Non-pigmented ciliary epithelial cell (primary cell): ENCODE measurements around the gene IGFL2.
"Not testable (repeated sequence)": the region's sequence is repeated elsewhere in the genome, so short reads cannot be mapped to it uniquely, and the experiment has no call there.

Experiments used
- DNase-seq: peaks from one replicate; pipeline ENCODE4 v3.0.0-alpha.2; 2010; ENCODE audit warnings: low read depth

Gene IGFL2

DNA sequence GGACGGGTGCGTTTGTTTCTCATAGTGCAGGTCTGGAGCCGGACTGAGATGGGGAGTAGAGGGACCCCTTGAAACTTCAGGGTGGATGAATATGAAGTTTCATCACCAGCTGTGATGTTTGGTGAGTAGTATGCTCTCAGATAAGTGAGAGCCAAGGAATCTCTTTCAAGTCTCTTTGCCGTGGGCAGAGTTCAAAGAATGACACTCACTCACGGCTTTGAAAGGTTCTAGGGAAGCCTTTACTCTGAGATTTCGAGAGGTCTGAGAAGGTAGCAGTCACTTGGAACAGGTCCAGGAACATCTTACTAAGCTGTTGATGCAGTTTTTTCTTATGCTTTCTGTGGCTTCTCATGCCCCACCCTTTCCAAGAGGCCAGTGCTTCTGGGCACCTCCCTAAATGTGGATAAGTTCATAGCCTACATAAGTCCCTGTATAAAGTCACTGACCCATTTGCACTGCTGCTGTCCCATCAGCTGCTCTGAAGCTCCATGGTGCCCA, at the start of gene IGFL2:
Gene IGFL2 (plus strand): TSS at position 448 of the 498 bp plus-strand sequence. CDS start 41 bp downstream, at position 489.
- no peak for DNase-seq

DNA sequence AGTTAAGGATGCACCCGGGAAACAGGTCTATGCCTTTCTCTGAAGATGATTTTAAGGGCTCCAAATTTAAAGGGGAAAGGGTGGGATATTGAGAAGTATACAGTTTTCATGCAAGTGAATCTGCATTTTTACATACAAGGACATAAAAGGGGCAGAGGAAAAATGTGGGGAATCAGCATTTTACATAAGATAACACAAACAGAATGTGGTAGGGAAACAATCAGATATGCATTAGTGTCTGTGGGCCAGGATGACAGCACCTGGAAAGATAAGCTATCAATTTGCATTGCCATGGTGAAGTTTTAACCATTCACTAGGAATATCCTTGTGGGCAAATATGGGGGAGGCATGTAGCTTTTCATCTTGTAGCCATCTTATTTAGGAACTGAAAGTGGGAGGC, 47.7 kb upstream of the IGFL2 start:
- DNase-seq: no peak

DNA sequence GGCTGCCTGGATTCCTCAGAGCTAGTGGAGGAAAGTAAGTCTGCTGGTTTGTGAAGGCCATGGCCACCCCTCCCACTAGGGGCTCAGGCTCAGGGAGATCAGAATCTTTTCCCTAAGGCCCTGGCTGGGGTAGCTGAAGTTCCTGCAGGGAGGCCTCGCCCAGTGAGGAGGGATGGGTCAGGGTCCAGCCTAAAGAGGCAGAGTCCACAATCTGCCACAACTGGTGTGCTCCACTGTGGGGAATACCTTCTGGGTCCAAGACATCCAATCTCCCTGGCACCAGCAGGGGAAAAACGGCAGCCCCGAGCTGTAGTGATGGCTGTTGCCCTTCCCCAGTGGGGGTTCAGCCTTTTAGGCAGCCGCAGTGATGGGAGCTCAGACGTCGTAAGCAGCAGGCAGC, 46.7 kb upstream of the IGFL2 start:
- DNase-seq: no peak

DNA sequence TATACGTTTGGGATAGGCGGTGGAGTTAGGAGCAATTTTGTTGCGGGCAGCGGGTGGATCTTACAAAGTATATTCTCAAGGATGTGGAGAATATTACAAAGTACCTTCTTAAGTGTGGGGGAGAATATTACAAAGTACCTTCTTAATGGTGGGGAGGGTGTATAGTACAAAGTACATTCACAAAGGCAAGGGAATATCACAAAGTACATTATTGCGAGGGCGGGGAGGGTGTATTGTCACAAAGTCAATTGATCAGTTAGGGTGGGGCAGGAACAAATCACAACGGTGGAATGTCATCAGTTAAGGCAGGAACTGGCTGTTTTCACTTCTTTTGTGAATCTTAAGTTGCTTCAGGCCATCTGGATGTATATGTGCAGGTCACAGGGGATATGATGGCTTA, 45.7 kb upstream of the IGFL2 start:
- DNase-seq: not testable (repeated sequence)

DNA sequence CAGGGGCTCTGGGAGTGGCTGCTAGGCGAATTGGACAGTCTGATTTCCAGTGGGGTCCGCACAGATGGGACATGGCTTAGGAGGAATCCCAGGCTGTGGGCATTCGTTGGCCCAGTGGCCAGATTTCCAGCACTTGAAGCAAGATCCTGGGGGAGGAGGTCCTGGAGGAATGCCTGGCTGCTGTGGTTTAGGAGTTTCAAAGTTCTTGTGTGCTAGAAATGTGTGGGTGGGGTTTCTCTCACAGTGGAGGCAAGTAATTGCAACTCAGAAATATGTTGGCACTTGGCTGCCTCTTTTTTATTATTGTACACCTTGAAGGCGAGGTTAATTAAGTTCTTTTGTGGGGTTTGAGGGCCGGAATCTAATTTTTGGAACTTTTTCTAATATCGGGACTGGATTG, 40.7 kb upstream of the IGFL2 start:
- peak; percentile 30 for DNase-seq

DNA sequence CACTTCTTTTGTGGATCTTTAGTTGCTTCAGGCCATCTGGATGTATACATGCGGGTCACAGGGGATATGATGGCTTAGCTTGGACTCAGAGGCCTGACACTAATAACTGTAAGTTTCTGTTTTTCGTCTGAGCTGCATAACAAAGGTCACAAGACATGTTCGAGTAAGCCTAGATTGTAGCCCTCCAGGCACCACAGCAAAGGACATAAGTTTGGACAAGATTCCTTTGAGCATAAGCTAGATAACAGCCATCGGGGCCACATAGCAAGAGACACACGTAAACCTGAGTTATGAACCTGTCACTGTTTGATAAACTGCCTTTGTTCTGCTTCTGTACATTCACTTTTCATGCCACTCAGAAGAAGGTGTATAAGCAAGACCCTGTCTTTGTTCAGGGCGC, 38.2 kb upstream of the IGFL2 start:
- no peak for DNase-seq

DNA sequence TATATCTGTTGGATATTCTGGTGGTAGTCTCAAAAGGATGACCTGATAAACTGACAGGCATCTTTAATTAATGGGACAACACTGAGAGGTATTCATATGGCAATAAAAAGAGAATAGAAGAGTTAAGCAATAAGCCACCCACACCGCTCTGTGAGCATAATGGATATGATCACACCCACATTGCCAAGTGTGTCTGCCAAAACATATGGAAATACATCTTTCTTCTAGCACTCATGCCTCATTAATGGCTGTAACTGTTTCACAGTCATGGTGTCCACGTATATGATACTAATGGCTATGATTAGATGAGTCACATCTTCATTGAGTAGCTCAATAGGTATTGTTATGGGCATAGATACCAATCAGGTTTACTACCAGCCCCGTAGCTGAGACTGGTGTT, 36.7 kb upstream of the IGFL2 start:
- DNase-seq: no peak

DNA sequence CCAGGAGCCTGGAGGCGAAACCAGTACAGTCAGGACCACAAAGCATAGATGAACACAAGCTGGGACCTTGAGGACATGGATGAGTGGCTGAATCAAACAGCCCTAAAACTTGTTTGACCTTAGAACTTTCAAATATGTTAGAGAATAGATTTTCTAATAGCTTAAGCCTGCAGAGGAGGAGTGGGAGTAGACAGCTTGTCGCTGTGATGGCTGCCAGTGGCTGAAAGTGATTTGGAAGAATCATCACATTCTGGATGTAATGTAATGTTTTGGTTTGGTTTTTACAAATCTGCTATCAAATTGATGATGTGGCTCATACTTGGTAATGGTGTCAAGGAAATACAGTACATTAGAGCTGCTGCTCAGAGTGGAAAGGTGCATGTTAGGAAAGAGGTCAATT, 35.5 kb upstream of the IGFL2 start:
- DNase-seq: no peak

DNA sequence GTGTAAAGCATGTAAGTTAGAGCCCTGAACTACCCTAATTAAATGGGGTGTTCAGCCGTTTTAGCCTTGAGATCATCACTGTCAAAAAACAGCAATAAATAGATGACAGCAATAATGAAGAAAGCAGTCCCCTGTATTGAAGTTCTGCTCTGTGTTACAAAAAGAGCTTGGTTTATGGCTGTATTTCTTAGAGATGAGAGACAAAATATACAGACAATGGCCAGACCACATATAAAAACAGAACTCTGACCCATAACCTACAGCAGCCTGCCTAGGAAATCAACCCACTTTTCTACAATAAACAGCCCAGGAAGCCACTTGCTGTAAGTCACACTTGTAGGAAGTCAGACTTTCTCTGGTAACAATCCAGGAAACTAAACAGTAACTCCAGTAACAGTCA, 34.3 kb upstream of the IGFL2 start:
- no peak for DNase-seq

DNA sequence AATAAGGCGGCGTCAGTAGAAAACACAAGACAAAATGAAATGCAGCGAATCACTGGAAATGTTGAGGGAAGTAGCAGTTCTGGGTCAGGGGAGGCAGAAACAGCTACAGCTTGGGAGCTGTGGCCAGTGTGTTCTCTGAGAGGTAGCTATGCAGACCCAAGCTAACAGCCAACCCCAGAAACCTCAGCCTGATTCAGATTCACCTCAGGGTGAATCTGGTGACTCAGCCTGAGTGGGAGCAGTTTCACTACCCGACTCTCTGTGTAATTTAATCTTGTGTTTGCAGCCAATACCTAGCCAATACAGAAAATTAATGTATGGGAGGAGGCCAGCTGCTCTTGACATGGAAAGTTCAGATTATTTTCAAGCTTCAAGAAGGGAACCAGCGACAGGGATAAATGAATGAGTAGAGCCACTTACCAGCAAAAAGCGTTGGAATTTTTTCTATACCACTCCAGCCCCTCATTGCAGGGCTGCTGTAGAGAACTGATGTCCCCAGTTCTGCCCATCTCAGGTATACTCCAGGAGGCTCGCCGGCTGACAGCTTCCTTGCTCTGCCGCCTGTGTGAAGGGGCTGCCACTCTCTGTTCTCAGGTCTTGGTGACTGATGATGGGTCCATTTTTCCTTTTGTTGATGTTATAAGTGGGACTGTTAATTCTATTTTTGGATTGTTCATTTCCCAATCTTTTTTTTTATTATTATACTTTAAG, 32.5 kb upstream of the IGFL2 start:
- DNase-seq: peak; percentile 70

DNA sequence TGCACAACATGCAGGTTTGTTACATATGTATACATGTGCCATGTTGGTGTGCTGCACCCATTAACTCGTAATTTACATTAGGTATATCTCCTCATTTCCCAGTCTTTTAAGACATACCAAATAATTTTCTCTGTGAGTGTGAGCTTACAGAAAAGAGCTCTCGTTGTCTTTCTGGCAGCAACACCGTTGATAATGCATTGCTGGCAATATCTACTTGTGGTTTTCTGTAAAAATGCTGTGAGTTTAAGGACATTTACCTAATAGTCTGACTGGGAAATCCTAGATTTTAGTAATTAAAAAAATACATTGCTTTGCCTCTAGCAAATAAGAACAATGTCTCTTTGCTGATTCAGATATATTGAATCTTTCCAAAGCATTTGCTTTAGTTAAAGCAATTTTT, 31.9 kb upstream of the IGFL2 start:
- DNase-seq: no peak

DNA sequence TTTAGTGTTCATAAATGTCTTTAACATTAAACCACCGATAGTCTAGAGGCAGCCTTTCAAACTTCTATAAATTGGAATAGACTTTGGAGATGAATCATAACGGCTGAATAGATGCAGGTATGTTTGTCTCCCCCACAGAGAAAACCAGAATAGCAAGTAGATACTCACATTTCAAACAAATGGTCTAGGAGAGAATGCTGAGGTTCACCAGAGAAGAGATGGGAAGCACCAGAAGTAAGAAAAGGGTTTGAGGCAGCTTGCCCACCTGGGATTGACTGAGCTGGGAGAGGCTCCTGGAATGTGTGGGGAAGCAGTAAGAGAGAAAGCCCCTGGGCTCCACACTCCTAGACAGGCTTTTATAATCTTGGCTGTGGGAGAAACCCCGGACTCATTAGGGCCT, 29.9 kb upstream of the IGFL2 start:
- DNase-seq: no peak

DNA sequence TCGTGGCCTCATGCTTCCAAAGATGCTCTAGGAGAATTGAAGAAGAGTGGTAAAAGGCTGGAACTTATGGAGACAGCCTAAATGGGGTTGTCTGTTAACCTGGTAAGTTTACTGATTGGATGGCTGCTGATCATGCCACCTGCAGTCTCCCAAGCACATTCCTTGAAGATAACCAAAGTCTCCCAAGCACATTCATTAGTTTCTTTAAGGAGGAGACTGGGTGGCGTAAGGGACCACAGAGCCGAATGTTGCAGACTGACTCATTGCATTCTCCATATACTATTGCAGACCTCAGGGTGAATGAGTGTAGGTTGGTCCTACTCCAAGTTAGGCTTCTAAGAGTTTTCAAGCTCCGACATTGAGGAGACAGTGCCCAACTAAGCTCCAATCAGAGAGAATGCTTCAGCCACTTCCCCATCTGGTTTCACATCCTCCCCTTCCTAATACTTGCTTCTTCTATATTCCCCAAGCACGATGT, 23.4 kb upstream of the IGFL2 start, which contains the start of gene IGFL3:
Gene IGFL3 (minus strand): TSS at position 51 of the 478 bp plus-strand sequence. CDS start 39 bp downstream, at position 12.
- DNase-seq: no peak

DNA sequence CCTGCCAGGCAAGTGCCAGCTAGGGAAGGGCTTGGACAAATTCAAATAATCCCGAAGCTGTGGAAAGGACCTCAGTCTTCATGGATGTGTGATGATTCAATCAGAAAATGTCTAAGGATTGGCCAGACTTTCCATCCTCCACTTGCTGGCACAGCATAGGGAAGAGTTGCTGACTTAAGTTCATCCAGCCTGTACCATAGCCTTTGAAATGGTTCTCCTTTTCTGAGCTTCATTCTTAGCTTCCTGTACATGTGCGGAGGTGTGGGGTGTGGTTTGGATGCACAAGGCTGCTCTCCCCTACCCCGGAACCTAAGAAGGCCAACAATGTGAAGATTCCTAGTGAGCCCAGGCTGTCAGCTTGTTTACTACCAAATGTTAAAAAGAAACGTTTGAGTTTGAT, 22.6 kb upstream of the IGFL2 start:
- no peak for DNase-seq

DNA sequence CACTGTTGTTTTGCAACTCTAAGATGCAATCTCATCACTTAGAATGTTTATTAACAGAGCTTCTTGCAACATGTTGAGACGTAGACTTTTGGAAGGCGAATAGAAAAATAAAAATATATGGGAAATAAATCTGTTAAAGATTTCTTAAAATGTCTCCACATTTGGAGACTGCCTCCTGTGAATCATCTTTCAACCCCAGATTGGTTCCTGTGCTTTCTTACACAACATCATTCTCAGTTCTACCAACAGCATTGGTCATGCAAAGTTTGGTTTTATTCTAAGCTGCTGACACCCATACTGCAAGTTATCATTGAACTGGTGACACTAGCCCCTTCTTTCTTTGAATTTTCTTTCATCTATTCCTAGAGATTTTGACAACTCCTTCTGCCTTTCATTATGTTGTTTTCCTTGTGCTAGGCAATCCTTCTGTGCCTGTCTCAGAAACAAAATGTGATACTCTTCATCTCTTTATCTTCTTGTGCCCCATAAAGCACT, 21.9 kb upstream of the IGFL2 start:
- DNase-seq: no peak

DNA sequence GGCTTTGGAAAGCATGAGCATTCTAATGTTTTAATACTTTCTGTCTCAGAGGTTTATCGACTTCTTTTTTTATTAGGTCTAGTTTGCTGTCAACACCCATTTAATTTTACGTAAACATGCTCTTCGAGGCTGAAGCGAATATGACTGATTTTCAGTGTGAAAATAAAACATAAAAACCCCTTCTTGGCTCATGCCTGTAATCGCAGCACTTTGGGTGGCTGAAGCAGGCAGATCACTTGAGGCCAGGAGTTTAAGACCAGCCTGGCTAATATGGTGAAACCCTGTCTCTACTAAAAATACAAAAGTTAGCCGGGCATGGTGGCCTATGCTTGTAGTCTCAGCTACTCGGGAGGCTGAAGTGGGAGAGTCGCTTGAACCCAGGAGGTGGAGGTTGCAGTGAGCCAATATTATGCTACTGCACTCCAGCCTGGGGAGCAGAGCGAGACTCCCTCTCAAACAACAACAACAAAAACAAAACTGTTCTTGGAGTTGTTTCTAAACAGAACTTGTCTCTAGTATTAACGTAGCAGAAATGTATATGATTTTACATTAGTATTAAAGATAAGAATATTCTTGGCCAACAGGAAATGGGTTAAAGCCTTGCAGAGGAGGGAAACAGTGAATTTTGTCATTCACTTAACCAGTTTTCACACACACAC, 16.4 kb upstream of the IGFL2 start:
- no peak for DNase-seq

DNA sequence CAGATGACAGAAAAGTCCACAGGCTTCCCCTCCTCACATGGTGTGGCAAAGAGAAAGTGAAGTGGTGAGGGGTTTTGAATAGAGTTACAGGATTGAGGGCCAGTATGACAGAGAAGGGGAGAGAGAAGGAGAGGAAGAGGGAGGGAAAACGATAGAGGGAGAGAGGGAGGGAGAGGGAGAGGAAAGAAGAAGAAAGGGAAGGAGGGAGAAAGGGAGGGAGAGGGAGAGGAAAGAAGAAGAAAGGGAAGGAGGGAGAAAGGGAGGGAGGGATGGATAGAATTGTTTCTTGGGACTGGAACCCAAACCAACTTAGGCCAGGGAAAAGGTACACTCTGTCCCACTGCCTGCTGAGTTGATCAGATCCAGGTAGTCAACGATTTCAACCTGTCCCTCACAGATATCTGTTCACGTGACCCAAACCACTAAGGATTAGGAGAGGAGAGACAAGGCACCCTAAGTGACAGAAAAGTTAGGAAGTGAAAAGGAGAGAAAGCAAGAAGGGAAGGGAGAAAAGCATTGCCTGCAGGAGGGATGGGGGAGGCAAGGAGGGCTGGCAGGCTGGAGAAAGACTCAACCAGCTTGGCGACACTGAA, 15.4 kb upstream of the IGFL2 start:
- DNase-seq: no peak

DNA sequence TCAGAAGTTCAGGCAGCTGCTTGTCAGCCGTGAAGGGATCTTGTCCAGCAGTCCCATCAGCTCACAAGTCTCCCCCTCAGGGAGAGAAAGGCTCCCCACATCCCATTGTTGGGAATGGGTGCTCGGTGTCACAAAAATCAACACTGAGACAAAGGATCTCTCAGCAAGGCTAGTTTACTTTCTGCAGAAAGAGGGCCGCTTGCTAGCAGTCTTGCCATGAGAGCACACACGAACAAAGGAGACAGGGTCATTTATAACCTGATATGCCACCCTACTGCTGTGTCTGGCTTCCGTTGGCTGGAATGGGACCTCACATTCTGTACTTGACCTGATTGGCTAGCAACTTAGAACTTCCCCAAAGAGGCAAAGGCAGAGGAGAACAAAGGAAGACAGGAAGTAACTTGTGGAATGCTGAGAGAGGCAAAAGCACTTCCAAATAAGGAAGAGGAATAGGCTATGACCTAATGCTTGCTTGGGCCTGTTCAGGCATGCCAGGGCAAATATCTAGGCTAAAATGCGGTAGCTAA, 14.9 kb upstream of the IGFL2 start:
- peak; percentile 98 for DNase-seq

DNA sequence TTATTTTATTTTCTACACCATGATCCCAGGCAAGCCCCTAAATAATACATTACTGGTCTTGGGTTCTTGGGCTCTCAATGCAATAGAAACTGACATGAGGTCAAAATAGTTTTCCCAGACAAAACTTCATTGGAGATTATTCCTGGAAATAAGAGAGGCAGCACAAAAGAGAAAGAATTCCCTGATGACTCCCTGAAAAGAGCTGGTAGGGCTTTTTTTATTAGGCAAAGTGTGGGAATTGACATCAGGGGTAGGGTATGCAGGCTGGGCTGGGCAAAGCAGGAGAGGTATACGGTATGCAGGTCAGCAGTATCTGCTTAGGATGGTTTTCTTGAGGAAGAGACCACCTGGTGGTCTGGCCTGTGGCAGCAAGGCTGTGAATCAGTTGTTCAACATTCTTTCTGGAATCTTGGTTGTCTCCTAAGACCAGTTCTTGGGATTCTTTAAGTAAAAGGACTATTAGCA, 14.2 kb upstream of the IGFL2 start:
- no peak for DNase-seq

DNA sequence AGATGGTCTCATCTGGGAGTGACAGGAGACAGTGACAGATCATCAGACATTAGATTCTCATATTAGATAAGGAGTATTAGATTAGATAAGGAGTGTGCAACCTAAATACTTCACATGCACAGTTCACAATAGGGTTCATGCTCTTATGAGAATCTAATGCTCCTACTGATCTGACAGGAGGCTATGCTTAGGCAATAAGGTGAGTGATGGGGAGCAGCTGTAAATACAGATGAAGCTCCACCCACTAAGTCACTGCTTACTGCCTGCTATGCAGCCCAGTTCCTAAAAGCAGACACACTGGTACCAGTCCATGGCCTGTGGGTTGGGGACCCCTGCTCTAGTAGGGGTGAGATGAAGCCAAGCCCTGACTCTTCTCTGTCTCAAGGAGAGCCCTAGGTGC, 13.5 kb upstream of the IGFL2 start:
- DNase-seq: no peak

DNA sequence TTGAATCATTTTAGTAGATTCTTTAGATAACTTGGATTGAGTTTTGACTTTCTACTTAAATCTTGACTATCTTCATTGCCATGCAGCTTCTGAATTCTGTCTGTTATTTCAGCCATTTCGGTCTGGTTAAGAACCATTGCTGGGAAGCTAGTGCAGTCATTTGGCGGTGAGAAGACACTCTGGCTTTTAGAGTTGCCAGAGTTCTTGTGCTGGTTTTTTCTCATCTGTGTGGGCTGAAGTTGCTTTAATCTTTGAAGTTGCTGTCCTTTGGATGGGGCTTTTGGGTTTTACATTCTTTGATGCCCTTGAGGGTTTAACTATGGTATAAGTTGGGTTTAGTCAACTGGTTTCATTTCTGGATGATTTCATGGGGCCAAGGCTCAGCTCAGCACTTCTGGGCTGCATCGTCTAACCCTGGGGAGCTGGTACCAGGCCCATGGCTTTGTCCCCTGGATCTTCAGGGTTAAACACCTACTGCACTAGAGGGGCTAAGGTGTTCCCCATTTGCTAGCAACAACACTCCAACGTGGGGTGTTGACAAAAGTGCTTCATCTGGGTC, 10.0 kb upstream of the IGFL2 start:
- DNase-seq: no peak

DNA sequence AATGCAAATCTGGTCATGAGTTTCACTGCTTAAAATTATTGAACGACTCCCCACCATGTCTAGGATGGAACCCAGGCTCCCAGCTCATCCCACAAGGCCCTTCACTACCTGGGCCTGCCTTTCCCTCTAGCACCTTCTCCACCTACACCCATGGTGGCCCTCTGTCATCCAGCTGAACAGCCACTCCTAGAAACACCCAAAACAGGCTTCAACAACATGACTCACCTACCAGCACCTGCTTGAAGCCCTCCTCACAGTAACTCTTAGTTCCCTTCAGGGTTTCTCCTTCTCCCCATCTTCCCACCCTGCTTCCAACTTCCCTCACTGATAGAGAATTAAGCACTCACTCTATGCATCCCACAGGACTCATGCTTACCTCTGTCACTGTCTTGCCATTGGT, 6.6 kb upstream of the IGFL2 start:
- no peak for DNase-seq
